Fibroblast of upper back skin (primary cell): Measurements from ENCODE around the gene PDE3A.

ENCODE experiments used
- DNase-seq: peaks from one replicate; pipeline ENCODE4 v3.0.0-alpha.2; 2013

The PDE3A gene

DNA sequence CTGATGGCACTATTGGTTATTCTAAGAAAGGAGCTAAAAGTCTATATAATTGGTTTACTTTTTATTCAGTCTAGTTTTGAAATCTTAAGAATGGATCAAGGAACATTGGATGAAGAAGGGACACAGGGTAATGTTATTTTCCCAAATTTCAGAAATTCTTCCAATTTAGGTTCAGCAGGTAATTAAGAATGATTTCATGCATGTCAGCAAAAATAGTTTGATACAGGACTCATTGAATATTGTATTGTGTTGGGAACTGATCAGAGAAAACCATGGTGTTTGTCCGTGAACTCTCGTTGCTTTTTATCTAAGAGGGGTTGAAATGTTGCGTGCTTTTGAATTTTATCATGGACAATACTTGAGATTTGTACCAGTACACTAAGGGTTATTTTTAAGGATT is 58.6 kb downstream of the PDE3A start:
- DNase-seq: no peak

DNA sequence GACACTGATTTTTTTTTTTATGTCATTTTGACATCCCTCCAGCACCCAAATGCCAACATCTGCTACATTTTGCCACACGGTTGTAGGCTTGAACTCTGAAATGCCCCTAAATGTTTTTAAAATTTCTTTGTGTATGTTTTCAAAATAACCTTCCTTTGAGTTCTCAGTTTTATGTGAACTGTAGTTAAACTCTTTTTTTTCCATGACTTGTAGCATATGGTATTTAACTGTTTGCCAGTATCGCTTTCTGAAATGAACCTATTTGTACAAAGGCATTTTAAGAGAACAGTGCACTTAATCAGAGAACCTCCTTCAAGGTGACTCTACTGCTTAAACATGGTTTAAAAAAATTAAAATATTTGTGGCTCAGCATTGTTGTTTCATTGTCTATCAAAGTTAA is 61.5 kb downstream of the PDE3A start:
- no peak for DNase-seq

DNA sequence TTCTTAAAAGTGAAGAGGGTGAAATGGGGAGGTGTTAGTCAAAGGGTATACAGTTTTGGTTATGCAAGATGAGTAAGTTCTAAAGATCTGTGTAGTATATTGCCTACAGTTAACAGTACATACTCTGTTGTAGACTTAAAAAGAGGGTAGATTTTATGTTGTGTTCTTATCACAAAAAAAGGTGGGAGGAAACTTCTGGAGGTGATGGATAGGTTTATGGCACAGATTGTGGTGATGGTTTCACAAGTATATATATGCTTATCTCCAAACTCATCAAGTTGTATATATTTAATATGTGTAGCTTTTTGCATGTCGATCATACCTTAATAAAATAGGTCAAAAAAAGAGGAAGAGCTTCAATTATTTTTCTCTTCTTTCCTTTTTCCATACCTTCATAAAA is 64.0 kb downstream of the PDE3A start:
- no peak for DNase-seq

- peak; percentile 34 for DNase-seq
Measured at GRCh38 chr12:20434996-20435395, 66.7 kb downstream of the PDE3A start.

GRCh38 chr12:20436316-20436715 is 68.0 kb downstream of the PDE3A start:
- peak; percentile 60 for DNase-seq

- DNase-seq: peak; percentile 95
Measured at GRCh38 chr12:20438299-20438779, 70.0 kb downstream of the PDE3A start.

GRCh38 chr12:20439626-20440025 is 71.3 kb downstream of the PDE3A start:
- DNase-seq: no peak

DNA sequence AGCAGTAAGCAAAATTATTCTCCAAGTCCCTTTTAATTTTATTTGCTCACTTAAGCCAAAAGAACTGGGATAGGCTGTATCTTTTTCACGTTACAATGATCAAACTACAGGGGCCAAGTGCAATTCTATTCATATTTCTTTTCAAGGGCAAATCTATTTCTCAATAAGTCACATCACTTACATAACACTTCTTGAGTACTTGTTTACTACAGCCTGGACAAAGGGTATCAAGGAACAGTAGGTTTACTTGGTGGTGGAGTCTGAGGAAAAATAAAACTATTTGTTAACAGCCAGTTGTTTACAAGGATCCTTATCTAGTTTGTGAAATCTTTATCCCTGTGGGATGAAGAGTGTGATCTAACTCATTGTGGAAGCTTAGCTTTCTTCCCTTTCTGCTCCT is 72.1 kb downstream of the PDE3A start:
- DNase-seq: no peak

DNA sequence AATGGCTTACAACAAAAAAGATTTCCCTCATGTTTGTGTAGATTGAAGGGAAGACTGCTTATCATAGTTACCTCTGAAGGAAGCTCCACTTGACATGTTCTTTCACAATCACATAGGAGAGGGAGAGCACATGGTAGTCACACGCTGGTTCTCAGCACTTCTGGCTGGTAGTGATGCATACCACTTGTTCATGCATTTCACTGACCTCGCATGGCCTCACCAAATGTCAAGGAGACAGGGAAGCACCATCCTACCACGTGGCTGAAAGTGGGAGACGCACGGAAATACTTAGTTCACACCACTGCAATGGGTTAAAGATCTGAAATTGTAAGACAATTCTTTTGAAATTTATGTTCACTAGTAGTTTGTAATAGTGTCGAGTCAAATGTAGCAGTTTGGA is 74.0 kb downstream of the PDE3A start:
- no peak for DNase-seq

GRCh38 chr12:20443255-20443654 is 74.9 kb downstream of the PDE3A start:
- DNase-seq: no peak

DNA sequence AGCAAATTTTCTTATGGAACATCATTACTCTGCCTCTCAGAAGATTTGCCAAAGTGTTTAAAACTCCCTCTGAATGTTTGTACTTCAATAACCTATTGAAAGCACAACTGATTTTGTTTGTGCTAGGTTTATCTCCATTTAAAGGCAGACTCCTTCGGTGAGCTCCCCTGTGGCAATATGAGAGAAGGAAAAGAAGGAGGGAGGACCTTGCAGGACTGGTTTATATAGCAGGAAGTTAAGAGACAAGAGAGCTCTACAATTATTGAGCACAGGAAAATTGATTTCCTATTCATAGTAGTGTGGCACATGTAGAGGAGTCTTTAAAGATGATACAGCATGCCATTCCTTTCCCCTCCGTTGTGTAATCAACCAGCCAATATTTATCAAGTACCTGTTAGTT is 75.5 kb downstream of the PDE3A start:
- no peak for DNase-seq

- DNase-seq: no peak
Measured at GRCh38 chr12:20444595-20445170, 76.3 kb downstream of the PDE3A start.

GRCh38 chr12:20445687-20446086 is 77.3 kb downstream of the PDE3A start:
- no peak for DNase-seq

GRCh38 chr12:20446836-20447235 is 78.5 kb downstream of the PDE3A start:
- DNase-seq: no peak

DNA sequence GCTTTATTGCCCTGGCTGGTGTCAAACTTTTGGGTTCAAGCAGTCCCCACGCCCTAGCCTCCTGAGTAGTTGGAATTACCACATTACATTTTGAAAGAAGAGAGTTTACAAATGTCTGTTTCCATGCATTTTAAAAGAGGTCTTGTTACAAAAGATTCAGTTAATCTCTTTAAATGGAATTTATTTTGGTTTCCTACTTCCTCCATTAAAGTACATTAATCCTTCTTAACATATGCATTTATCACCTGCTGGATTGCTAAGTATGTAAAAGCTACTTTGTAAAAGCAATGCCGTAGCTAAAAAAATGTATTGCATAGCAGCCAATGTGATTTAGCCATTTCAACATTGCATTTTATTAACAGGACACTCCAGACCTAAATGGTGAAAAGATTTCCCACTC is 80.4 kb downstream of the PDE3A start:
- no peak for DNase-seq

DNA sequence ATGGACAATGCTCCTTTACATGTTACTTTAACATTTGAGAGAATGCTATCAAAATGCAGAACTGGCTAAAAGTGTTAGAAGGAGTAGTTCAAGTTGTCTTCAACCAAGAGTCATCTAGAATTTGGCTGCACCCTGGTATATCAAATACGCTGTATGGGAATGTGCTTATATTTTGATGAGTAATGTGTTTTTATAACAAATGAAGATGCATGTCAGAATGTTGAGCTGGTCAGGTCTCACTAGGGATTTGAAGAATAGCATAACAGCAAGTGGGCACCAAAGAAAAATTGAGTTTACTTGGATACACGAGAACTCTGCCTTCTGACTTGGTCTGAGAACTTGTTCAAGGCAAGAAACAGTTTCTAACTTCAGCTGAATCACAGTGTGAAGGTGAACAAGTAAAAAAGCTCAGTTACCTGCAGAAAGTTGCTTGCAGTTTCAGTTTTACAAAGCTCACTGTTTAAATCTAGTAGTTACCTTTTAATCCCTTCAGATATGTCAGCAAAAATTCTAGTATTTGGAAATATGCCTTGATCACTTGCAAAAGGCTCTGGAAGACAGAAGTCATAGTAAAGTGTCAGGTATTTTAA is 82.3 kb downstream of the PDE3A start:
- DNase-seq: no peak

DNA sequence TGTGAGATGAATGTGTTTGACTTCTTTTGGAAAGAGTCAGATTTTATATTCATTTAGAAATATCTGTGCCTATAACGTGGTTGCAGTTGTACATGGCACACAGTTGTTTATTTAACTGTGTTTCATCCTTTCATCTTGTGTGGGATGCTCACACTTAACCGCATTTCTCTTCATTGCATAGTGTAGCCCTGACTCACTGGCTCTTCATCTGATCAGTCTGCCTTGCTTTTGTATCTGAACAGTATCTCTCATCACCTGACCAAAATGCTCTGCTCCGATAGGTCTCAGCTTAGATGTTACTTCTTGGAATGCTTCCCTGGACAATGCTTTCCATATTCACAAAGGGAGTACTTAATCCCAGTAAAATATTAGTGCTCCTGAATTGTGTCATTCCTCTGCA is 83.4 kb downstream of the PDE3A start:
- peak; percentile 91 for DNase-seq

DNA sequence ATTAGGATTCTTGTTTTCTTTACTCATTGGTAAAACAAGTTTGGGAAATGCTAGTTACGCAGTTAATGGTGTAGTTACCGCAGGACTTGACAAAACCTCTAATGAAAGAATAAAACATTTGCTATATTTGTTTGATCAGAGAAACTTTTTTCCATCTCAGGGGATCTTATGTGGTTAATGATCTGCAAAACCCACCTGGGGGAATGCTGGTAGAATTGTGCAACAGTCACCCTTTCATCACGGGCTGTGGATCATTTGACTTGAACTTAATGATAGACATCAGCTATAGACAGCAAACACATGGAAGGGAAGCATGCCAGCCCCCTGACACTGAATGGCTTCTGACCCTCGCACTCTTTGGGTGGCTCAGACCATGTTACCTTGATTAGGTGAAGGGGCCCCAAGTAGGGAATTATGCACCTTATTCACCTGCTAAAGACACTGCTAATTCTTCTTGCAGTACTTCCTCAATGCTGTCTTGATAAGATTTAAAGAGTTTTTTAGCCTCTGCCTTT is 84.2 kb downstream of the PDE3A start:
- DNase-seq: no peak

DNA sequence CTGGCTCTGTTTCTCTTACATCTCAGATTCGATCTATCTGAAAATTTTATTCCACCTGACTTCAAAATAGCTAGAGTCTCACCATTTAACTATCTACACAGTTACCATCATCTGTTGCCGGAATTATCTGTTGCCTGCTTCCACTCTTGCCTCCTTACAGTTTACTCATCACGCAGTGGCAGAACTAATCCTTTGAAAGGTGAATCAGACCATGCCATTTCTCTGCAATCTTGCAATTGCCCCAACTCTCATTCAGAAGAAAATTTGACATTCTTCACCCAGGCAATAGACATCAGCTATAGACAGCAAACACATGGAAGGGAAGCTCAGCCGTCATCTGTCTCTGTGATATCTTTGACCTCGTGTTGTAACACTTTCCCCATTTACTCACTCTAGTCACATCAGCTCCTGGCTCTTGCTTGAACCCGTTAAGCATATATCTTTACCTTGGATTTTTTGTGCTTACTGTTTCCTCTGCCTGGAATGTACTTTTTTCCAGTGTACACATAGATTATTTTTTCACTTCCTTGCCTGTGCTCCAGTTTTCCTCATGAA is 85.5 kb downstream of the PDE3A start:
- no peak for DNase-seq

- no peak for DNase-seq
Measured at GRCh38 chr12:20455001-20455706, 86.8 kb downstream of the PDE3A start.

DNA sequence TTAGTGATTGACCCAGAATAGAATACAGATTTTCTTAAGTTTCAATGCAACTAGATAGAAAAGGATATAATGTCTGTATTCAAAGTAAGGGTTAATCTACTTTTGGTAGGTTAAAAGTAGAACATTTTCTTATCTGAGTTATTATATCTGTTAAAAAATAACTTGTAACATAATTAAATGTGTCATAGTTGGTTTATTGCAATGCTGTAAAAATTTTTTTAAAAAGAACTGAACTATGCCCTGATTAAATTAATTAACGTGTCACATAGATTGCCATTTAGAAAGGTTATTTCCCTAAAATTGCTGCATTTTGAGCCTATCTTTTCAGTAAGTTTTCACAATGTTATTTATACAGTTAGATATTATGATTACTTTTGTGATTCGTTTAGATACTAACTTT is 89.2 kb downstream of the PDE3A start:
- no peak for DNase-seq

GRCh38 chr12:20458011-20458410 is 89.7 kb downstream of the PDE3A start:
- no peak for DNase-seq

DNA sequence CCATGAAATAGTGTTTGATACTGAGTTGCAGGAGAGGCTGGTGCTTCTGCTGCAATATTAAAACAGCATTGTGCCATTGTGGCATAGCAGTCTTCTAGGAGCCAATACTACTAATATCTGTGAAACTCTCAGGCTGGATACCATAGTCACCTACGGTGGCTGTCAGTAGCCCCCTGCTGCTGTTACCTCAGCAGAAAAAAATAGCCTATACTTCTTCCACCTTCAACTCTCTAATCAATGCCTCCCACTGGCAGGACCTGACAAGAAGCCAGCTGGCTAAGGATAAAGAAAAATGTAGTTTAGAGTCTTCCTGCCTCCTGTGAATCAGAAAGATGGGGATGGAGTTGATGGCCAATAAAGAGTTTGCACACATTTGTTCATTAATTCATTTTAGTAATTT is 91.6 kb downstream of the PDE3A start:
- no peak for DNase-seq

DNA sequence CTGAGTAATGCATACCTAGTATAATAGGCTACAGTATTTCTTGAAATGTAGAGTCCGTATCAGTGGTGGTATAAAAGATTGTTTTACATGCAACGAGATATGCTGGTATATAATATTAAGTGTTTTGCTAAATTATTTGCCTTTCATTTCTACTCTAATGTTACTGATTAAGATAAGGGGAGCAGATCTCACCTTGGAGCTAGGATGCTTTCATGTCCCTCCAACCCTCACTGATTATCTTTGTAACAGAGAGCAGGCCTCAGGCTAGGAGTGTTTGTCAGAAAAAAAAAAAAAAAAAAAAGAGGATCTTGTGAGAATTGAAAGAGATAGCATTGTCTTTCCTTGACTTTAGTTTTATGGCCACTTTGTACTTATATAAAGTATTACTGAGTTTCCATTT is 92.6 kb downstream of the PDE3A start:
- no peak for DNase-seq
